GM19452 (cell line): ENCODE measurements around the gene CIAPIN1.

Source experiments
- ATAC-seq: cut with Tn5 transposase; IDR thresholded peaks from one replicate; pipeline ENCODE4 v1.9.1; 2021; ENCODE audit not compliant: unreplicated experiment

Gene CIAPIN1

GRCh38 chr16:57447186-57447962, at the start of gene CIAPIN1, which contains the start of gene COQ9:
TSS of gene CIAPIN1 (minus strand) at chr16:57447385. CDS start at chr16:57440928, 6,457 bp downstream.
TSS of gene COQ9 (plus strand) at chr16:57447479. CDS start at chr16:57447506, 27 bp downstream.
- ATAC-seq, result peak; percentile 99

- ATAC-seq, result no peak
Observed at GRCh38 chr16:57493767-57494166, 46.6 kb upstream of the CIAPIN1 start.

GRCh38 chr16:57489229-57489628, 42.0 kb upstream of the CIAPIN1 start:
- ATAC-seq, result no peak

GRCh38 chr16:57486858-57487834, 40.0 kb upstream of the CIAPIN1 start:
- ATAC-seq, result no peak

- ATAC-seq, result peak; percentile 80
Observed at GRCh38 chr16:57485916-57486857, 39.0 kb upstream of the CIAPIN1 start, which contains the start of gene DOK4. TSS of gene DOK4 (minus strand) at chr16:57486493. CDS start at chr16:57479507, 6,986 bp downstream.

GRCh38 chr16:57485091-57485915, 38.1 kb upstream of the CIAPIN1 start:
- ATAC-seq, result no peak

- no peak for ATAC-seq
Observed at GRCh38 chr16:57484515-57485005, 37.4 kb upstream of the CIAPIN1 start.

GRCh38 chr16:57483725-57484514, 36.7 kb upstream of the CIAPIN1 start:
- no peak for ATAC-seq

- ATAC-seq, result no peak
Observed at GRCh38 chr16:57482845-57483545, 35.8 kb upstream of the CIAPIN1 start.

GRCh38 chr16:57481421-57481820, 34.2 kb upstream of the CIAPIN1 start:
- no peak for ATAC-seq

GRCh38 chr16:57480754-57481230, 33.6 kb upstream of the CIAPIN1 start:
- ATAC-seq, result no peak

GRCh38 chr16:57479976-57480753, 33.0 kb upstream of the CIAPIN1 start:
- no peak for ATAC-seq

GRCh38 chr16:57479205-57479975, 32.2 kb upstream of the CIAPIN1 start:
- ATAC-seq, result no peak

GRCh38 chr16:57478396-57479204, 31.4 kb upstream of the CIAPIN1 start:
- no peak for ATAC-seq

- ATAC-seq, result no peak
Observed at GRCh38 chr16:57477531-57478202, 30.5 kb upstream of the CIAPIN1 start.
